Measurements from ENCODE around the gene KIRREL2. TPM values are rescaled to one million over a fixed set of nuclear protein-coding genes. Genes with fewer than 3 reads are reported as not detected.
A peak's percentile ranks its signal among the peaks of the same experiment; 100 is the strongest.
"Not testable (repeated sequence)": the region's sequence is repeated elsewhere in the genome, so short reads cannot be mapped to it uniquely, and the experiment has no call there.

The KIRREL2 gene
- total RNA-seq, 1 experiment from 2014 or later, result 0.19 TPM

- no peak for DNase-seq (ENCODE audit: low spot score)
These were observed 12.8 kb downstream of the KIRREL2 start for GRCh38 chr19:35869327-35870123.

- not testable (repeated sequence) for DNase-seq (ENCODE audit: low spot score)
These were observed 13.5 kb downstream of the KIRREL2 start for GRCh38 chr19:35870124-35870736.

- no peak for DNase-seq (ENCODE audit: low spot score)
These were observed 14.1 kb downstream of the KIRREL2 start for GRCh38 chr19:35870798-35871197.

- no peak for DNase-seq (ENCODE audit: low spot score)
These were observed 14.9 kb downstream of the KIRREL2 start for GRCh38 chr19:35871611-35872010.

GRCh38 chr19:35872180-35872579, 15.5 kb downstream of the KIRREL2 start:
- no peak for DNase-seq (ENCODE audit: low spot score)

GRCh38 chr19:35874392-35874930, 17.8 kb downstream of the KIRREL2 start:
- DNase-seq (ENCODE audit: low spot score), result no peak

- no peak for DNase-seq (ENCODE audit: low spot score)
These were observed 22.4 kb downstream of the KIRREL2 start for GRCh38 chr19:35879068-35879467.

GRCh38 chr19:35879770-35880317, 23.1 kb downstream of the KIRREL2 start:
- peak; percentile 96 for DNase-seq (ENCODE audit: low spot score)

- peak; percentile 69 for DNase-seq (ENCODE audit: low spot score)
These were observed 25.6 kb downstream of the KIRREL2 start for GRCh38 chr19:35882114-35882832.

GRCh38 chr19:35883882-35884281, 27.2 kb downstream of the KIRREL2 start:
- no peak for DNase-seq (ENCODE audit: low spot score)

- no peak for DNase-seq (ENCODE audit: low spot score)
These were observed 28.6 kb downstream of the KIRREL2 start for GRCh38 chr19:35885225-35885738.

GRCh38 chr19:35885904-35886303, 29.2 kb downstream of the KIRREL2 start:
- DNase-seq (ENCODE audit: low spot score), result no peak

- DNase-seq (ENCODE audit: low spot score), result no peak
These were observed 30.5 kb downstream of the KIRREL2 start for GRCh38 chr19:35887197-35887596.

GRCh38 chr19:35888398-35888797, 31.7 kb downstream of the KIRREL2 start:
- no peak for DNase-seq (ENCODE audit: low spot score)

- DNase-seq (ENCODE audit: low spot score), result no peak
These were observed 32.8 kb downstream of the KIRREL2 start for GRCh38 chr19:35889370-35890112.

- no peak for DNase-seq (ENCODE audit: low spot score)
These were observed 33.5 kb downstream of the KIRREL2 start for GRCh38 chr19:35890113-35890650.

GRCh38 chr19:35891819-35892218, 35.1 kb downstream of the KIRREL2 start:
- DNase-seq (ENCODE audit: low spot score), result not testable (repeated sequence)

GRCh38 chr19:35894342-35894741, 37.6 kb downstream of the KIRREL2 start:
- DNase-seq (ENCODE audit: low spot score), result no peak

GRCh38 chr19:35895911-35896642, 39.4 kb downstream of the KIRREL2 start:
- DNase-seq (ENCODE audit: low spot score), result no peak

- no peak for DNase-seq (ENCODE audit: low spot score)
These were observed 39.9 kb downstream of the KIRREL2 start for GRCh38 chr19:35896643-35897040.
